ENCODE measurements around the gene EFNA1.
"Not testable (repeated sequence)": the region's sequence is repeated elsewhere in the genome, so short reads cannot be mapped to it uniquely, and the experiment has no call there.

DNA sequence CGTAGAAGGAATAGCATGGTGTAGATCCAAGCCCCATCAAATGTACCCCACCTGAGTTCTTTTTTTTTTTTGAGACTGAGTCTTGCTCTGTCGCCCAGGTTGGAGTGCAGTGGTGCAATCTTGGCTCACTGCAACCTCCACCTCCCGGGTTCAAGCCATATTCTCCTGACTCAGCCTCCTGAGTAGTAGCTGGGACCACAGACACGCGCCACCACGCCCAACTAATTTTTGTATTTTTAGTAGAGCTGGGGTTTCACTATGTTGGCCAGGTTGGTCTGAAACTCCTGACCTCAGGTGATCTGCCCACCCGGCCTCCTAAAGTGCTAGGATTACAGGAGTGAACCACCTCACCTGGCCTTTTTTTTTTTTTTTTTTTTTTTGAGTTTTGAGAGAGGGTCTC, 9.6 kb upstream of the EFNA1 start:
- TF ChIP-seq, protein P1, sequence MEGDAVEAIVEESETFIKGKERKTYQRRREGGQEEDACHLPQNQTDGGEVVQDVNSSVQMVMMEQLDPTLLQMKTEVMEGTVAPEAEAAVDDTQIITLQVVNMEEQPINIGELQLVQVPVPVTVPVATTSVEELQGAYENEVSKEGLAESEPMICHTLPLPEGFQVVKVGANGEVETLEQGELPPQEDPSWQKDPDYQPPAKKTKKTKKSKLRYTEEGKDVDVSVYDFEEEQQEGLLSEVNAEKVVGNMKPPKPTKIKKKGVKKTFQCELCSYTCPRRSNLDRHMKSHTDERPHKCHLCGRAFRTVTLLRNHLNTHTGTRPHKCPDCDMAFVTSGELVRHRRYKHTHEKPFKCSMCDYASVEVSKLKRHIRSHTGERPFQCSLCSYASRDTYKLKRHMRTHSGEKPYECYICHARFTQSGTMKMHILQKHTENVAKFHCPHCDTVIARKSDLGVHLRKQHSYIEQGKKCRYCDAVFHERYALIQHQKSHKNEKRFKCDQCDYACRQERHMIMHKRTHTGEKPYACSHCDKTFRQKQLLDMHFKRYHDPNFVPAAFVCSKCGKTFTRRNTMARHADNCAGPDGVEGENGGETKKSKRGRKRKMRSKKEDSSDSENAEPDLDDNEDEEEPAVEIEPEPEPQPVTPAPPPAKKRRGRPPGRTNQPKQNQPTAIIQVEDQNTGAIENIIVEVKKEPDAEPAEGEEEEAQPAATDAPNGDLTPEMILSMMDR (IDR thresholded peaks at IDR 0.05), result not testable (repeated sequence)
- not testable (repeated sequence) for TF ChIP-seq POLR2A (IDR thresholded peaks at IDR 0.05)
